Endodermal cell (in vitro differentiated cells): ENCODE results near the gene CBLC. TPM values are rescaled to one million over a fixed set of nuclear protein-coding genes. Genes with fewer than 3 reads are reported as not detected.

ENCODE experiments used
- DNase-seq: peaks from one replicate; pipeline ENCODE4 v3.0.0-alpha.2; 2017
- H3K27ac ChIP-seq: 2 replicates; pipeline ENCODE4 v1.5.1; 2013; ENCODE audit warnings: mild to moderate bottlenecking, low read depth, low read length, moderate library complexity
- H3K27me3 ChIP-seq: 2 replicates; pipeline ENCODE4 v1.6.1; 2013; ENCODE audit warnings: mild to moderate bottlenecking, low read length, moderate library complexity; ENCODE audit not compliant: insufficient read depth, control insufficient read depth, poor library complexity, severe bottlenecking
- H3K36me3 ChIP-seq: 2 replicates; pipeline ENCODE4 v1.7.0; 2013; ENCODE audit warnings: mild to moderate bottlenecking, low read length, moderate library complexity; ENCODE audit not compliant: control insufficient read depth, insufficient read depth
- H3K4me1 ChIP-seq: one replicate; pipeline ENCODE4 v1.7.0; 2013; ENCODE audit warnings: low read length; ENCODE audit not compliant: control insufficient read depth, insufficient read depth
- H3K4me3 ChIP-seq: 2 replicates; pipeline ENCODE4 v1.5.1; 2013; ENCODE audit warnings: mild to moderate bottlenecking, low read length, moderate library complexity
- H3K9ac ChIP-seq: 2 replicates; pipeline ENCODE4 v1.6.1; 2013; ENCODE audit warnings: mild to moderate bottlenecking, low read length, moderate library complexity; ENCODE audit not compliant: poor library complexity, severe bottlenecking; ENCODE audit errors: extremely low read depth
- H3K9me3 ChIP-seq: 2 replicates; pipeline ENCODE4 v1.6.1; 2013; ENCODE audit warnings: mild to moderate bottlenecking, low read length, moderate library complexity; ENCODE audit not compliant: control insufficient read depth
- H3K27ac Mint-ChIP-seq: 2 replicates; pipeline ENCODE4 v1.8.0; 2020; ENCODE audit warnings: mixed read lengths
- H3K27me3 Mint-ChIP-seq: 2 replicates; pipeline ENCODE4 v1.8.0; 2021; ENCODE audit warnings: mild to moderate bottlenecking, mixed read lengths; ENCODE audit not compliant: insufficient read depth
- H3K36me3 Mint-ChIP-seq: 2 replicates; pipeline ENCODE4 v1.8.0; 2020; ENCODE audit warnings: low read depth, mixed read lengths
- H3K4me1 Mint-ChIP-seq: 2 replicates; pipeline ENCODE4 v1.8.0; 2020; ENCODE audit warnings: mixed read lengths
- H3K4me3 Mint-ChIP-seq: 2 replicates; pipeline ENCODE4 v1.8.0; 2020; ENCODE audit warnings: mild to moderate bottlenecking, moderate library complexity, mixed read lengths
- H3K9me3 Mint-ChIP-seq: 2 replicates; pipeline ENCODE4 v1.8.0; 2020; ENCODE audit warnings: mild to moderate bottlenecking, mixed read lengths
- CTCF ChIP-seq: fragments of 200-600 bp; sonication (generic); conservative IDR thresholded peaks from 2 replicates; pipeline ENCODE4 v1.5.0; 2021; ENCODE audit warnings: antibody characterized with exemption, mild to moderate bottlenecking
- WGBS, 2 experiments: methylation state at CpG; one replicate each; pipeline versions ENCODE4 v1.1.5 to v1.1.7; 2013; ENCODE audit warnings: missing lambda C conversion rate in 2 of 2, mixed read lengths in 1 of 2; ENCODE audit not compliant: insufficient coverage in 1 of 2, insufficient read length in 1 of 2; 5-methylcytosine and 5-hydroxymethylcytosine counted together
- total RNA-seq, 2 donors: library from RNA; stranded (reverse); fragmentation: NEBNext Ultra II Directional in 1 of 2; extraction: Animal tissue kit (Norgen Biotek cat#: 25700) in 1 of 2; gene quantifications; 2 replicates in 1 of 2; 3 replicates in 1 of 2; pipeline ENCODE4 v1.2.1, GENCODE V29; 2021

CBLC gene
- total RNA-seq, 2 donors from 2014 or later, result 6.6 to 15.5 TPM

GRCh38 chr19:44807652-44808462, 30.2 kb downstream of the CBLC start:
- peak overlapping the region; percentile 93 for H3K27ac Mint-ChIP-seq
- peak overlapping the region; percentile 63 for H3K4me3 Mint-ChIP-seq
- peaks cover 12% of the 10 kb centered on the region for H3K4me1 Mint-ChIP-seq
- peaks cover 44% of the 10 kb centered on the region for H3K27me3 Mint-ChIP-seq
- peaks cover 4% of the 10 kb centered on the region for H3K4me1 ChIP-seq
- no peaks in the 10 kb centered on the region for H3K9me3 Mint-ChIP-seq
- peak overlapping the region; percentile 62 for H3K9ac ChIP-seq
- no peaks in the 10 kb centered on the region for H3K36me3 ChIP-seq
- no peaks in the 10 kb centered on the region for H3K27me3 ChIP-seq
- peaks cover 3% of the 10 kb centered on the region for H3K36me3 Mint-ChIP-seq
- no peak overlapping the region for H3K27ac ChIP-seq
- H3K4me3 ChIP-seq, result peak overlapping the region; percentile 81
- TF ChIP-seq CTCF, result peak; percentile 85
- peak; percentile 98 for DNase-seq
- H3K9me3 ChIP-seq, result no peaks in the 10 kb centered on the region
- 36 to 40% methylated on average over 7 to 12 of the region's 14 CpGs for WGBS, 2 experiments

- Histone ChIP-seq H3K4me1 (peaks cover 4% of the 10 kb centered on the region), H3K27ac (no peak within 1 kb of the TSS), H3K36me3 (no peaks in the 10 kb centered on the region), H3K9me3 (no peaks in the 10 kb centered on the region), H3K9ac (peak within 1 kb of the TSS; percentile 62), H3K4me3 (peak within 1 kb of the TSS; percentile 81), H3K27me3 (no peaks in the 10 kb centered on the region)
- Mint-ChIP-seq H3K4me3 (peak within 1 kb of the TSS; percentile 63), H3K27ac (peak within 1 kb of the TSS; percentile 93), H3K4me1 (peaks cover 12% of the 10 kb centered on the region), H3K36me3 (peaks cover 8% of the 10 kb centered on the region), H3K27me3 (peaks cover 37% of the 10 kb centered on the region), H3K9me3 (no peaks in the 10 kb centered on the region)
- DNase-seq, result peak; percentile 90
- TF ChIP-seq CTCF, result no peak
- 2 to 12% methylated on average over 14 to 59 of the region's 59 CpGs for WGBS, 2 experiments
Observed at GRCh38 chr19:44808463-44809371, 31.0 kb downstream of the CBLC start, which contains the start of gene BCAM. Gene BCAM, plus strand, starts transcription at chr19:44809103. Its CDS starts 22 bp downstream, at chr19:44809125.

- H3K9me3 ChIP-seq, result no peaks in the 10 kb centered on the region
- no peak overlapping the region for H3K27ac Mint-ChIP-seq
- peaks cover 4% of the 10 kb centered on the region for H3K4me1 ChIP-seq
- H3K27me3 ChIP-seq, result no peaks in the 10 kb centered on the region
- TF ChIP-seq CTCF, result no peak
- peaks cover 27% of the 10 kb centered on the region for H3K27me3 Mint-ChIP-seq
- H3K9ac ChIP-seq, result peak overlapping the region; percentile 41
- 65 to 69% methylated on average over 3 to 6 of the region's 7 CpGs for WGBS, 2 experiments
- peak overlapping the region; percentile 63 for H3K4me3 Mint-ChIP-seq
- H3K4me3 ChIP-seq, result peak overlapping the region; percentile 81
- peaks cover 12% of the 10 kb centered on the region for H3K4me1 Mint-ChIP-seq
- peaks cover 18% of the 10 kb centered on the region for H3K36me3 Mint-ChIP-seq
- H3K27ac ChIP-seq, result no peak overlapping the region
- no peaks in the 10 kb centered on the region for H3K9me3 Mint-ChIP-seq
- no peak for DNase-seq
- H3K36me3 ChIP-seq, result no peaks in the 10 kb centered on the region
Observed at GRCh38 chr19:44809577-44810233, 32.0 kb downstream of the CBLC start.
